Transverse colon (tissue), 4 donors: Measurements from ENCODE around the gene RHBDD3. TPM values are rescaled to one million over a fixed set of nuclear protein-coding genes. Genes with fewer than 3 reads are reported as not detected.

ENCODE experiments used
- DNase-seq: peaks from one replicate; pipeline ENCODE4 v3.0.0-alpha.2; 2019
- H3K27ac ChIP-seq, 4 donors: fragments of 200-600 bp; sonication (generic); 2 replicates each; pipeline ENCODE4 v1.5.1; 2016 to 2018; ENCODE audit warnings: inconsistent platforms in 4 of 4
- H3K27me3 ChIP-seq: fragments of 200-600 bp; sonication (generic); 2 replicates; pipeline ENCODE4 v1.5.1; 2017; ENCODE audit warnings: inconsistent platforms
- H3K36me3 ChIP-seq, 4 donors: fragments of 200-600 bp; sonication (generic); 2 replicates each; pipeline ENCODE4 v1.5.1; 2017 to 2019; ENCODE audit warnings: inconsistent platforms in 4 of 4
- H3K4me1 ChIP-seq, 4 donors: fragments of 200-600 bp; sonication (generic); 2 replicates each; pipeline ENCODE4 v1.5.1; 2017 to 2020; ENCODE audit warnings: inconsistent platforms in 4 of 4
- H3K4me3 ChIP-seq, 4 donors: fragments of 200-600 bp; sonication (generic); 1 replicate in 1 of 4; 2 replicates in 3 of 4; pipeline versions ENCODE4 v1.5.1 to v1.6.1; 2017 to 2019; ENCODE audit warnings: inconsistent platforms in 4 of 4
- H3K9me3 ChIP-seq, 2 donors: fragments of 200-600 bp; sonication (generic); 2 replicates each; pipeline ENCODE4 v1.5.1; 2017 to 2019; ENCODE audit warnings: inconsistent platforms in 2 of 2
- CTCF ChIP-seq, 5 experiments: fragments of 200-600 bp in 3 of 5; fragments of 450-650 bp in 2 of 5; sonication (generic) in 3 of 5; IDR thresholded peaks; 1 replicate in 2 of 5; 2 replicates in 3 of 5; pipeline ENCODE4 v1.5.1; 2016 to 2017; ENCODE audit warnings: antibody characterized with exemption in 5 of 5, inconsistent platforms in 3 of 5, mild to moderate bottlenecking in 2 of 5, moderate library complexity in 1 of 5
- EP300 ChIP-seq: sonication (generic); formaldehyde crosslinking; IDR thresholded peaks from one replicate; pipeline ENCODE4 v1.6.1; 2017; ENCODE audit warnings: antibody characterized with exemption, low read depth
- POLR2A ChIP-seq: fragments of 450-650 bp; IDR thresholded peaks from one replicate; pipeline ENCODE4 v1.6.1; 2016; ENCODE audit warnings: antibody characterized with exemption, mild to moderate bottlenecking, moderate library complexity
- POLR2AphosphoS5 ChIP-seq, 3 donors: sonication (generic); formaldehyde crosslinking; IDR thresholded peaks; one replicate each; pipeline ENCODE4 v1.6.1; 2016; ENCODE audit warnings: antibody characterized with exemption in 3 of 3
- WGBS, 2 donors: methylation state at CpG; one replicate each; pipeline ENCODE4 v1.1.5; 2018; ENCODE audit warnings: low coverage in 1 of 2; 5-methylcytosine and 5-hydroxymethylcytosine counted together
- in situ Hi-C, 4 donors: fragments of 200-750 bp; cut with MboI; loops; one replicate each; pipeline versions ENCODE4 v1.15.0 to v1.15.1; 2017; ENCODE audit warnings: low sequenced_read_pairs in 3 of 4, low pct_ligation_motif_present in 1 of 4, low pct_unique_long_range_greater_than_20kb in 1 of 4
- intact Hi-C: fragments of 100-400 bp; cut with DNase I; formaldehyde crosslinking; loops from one replicate; pipeline ENCODE4 v1.15.1; 2023; ENCODE audit warnings: low total_unique reads
- total RNA-seq, 4 donors: library from RNA; depleted of rRNA; stranded (reverse); fragments of >200 nt; gene quantifications; one replicate each; pipeline ENCODE4 v1.1.0, GENCODE V29; 2016

Gene RHBDD3
- total RNA-seq, 4 donors from 2014 or later = 20.9 to 131 (median 31.5) TPM

- Histone ChIP-seq H3K36me3 (peaks cover 0 to 96% (median 43%) of the 10 kb centered on the region in 4 donors), H3K9me3 (no peaks in the 10 kb centered on the region), H3K27me3 (no peaks in the 10 kb centered on the region), H3K4me3 (no peak overlapping the region), H3K4me1 (peaks cover 0 to 4% (median 0%) of the 10 kb centered on the region in 4 donors), H3K27ac (no peak overlapping the region)
- DNase-seq = no peak
- intact Hi-C loops (no loop called here), in situ Hi-C loops (loop anchor here in 1 of 4 donors (25.0 kb wide), 1 partner anchor 97 kb away; the partner anchor contains the start of gene AP1B1)
- WGBS, 2 donors = 63 to 70% methylated on average over 3 to 5 of the region's 5 CpGs
- TF ChIP-seq EP300 (no peak), POLR2AphosphoS5 (IDR thresholded peaks at IDR 0.05) (no peak), CTCF (IDR thresholded peaks at IDR 0.05) (no peak), POLR2A (no peak)
Measured at GRCh38 chr22:29290061-29290460, 22.3 kb upstream of the RHBDD3 start.

- in situ Hi-C loops = loop anchor here in 1 of 4 donors (25.0 kb wide), 1 partner anchor 98 kb away; the partner anchor contains the start of gene AP1B1
- H3K4me1 ChIP-seq = peaks cover 0 to 4% (median 0%) of the 10 kb centered on the region in 4 donors
- 25 to 36% methylated on average over 2 of the region's 2 CpGs for WGBS, 2 donors
Measured at GRCh38 chr22:29288837-29289236, 21.1 kb upstream of the RHBDD3 start.

GRCh38 chr22:29284196-29284595, 16.4 kb upstream of the RHBDD3 start:
- no peaks in the 10 kb centered on the region for H3K4me1 ChIP-seq
- intact Hi-C loops = no loop called here
- TF ChIP-seq POLR2AphosphoS5 (IDR thresholded peaks at IDR 0.05) (no peak), CTCF (IDR thresholded peaks at IDR 0.05) (no peak), POLR2A (no peak), EP300 (no peak)
- no peaks in the 10 kb centered on the region for H3K27me3 ChIP-seq
- H3K4me3 ChIP-seq = no peak overlapping the region
- peaks cover 0 to 89% (median 42%) of the 10 kb centered on the region in 4 donors for H3K36me3 ChIP-seq
- no peak for DNase-seq
- H3K9me3 ChIP-seq = no peaks in the 10 kb centered on the region
- in situ Hi-C loops = loop anchor here in 1 of 4 donors (25.0 kb wide), 1 partner anchor 103 kb away; the partner anchor contains the start of gene AP1B1
- WGBS, 2 donors = 90% methylated on average over 3 of the region's 3 CpGs; no CpG with 5 or more reads in 1 of the 2 donors
- no peak overlapping the region for H3K27ac ChIP-seq

More at GRCh38 chr22:29288837-29289236, 21.1 kb upstream of the RHBDD3 start:
- H3K27ac ChIP-seq = no peak overlapping the region
- no peak for DNase-seq
- H3K9me3 ChIP-seq = no peaks in the 10 kb centered on the region
- peaks cover 0 to 96% (median 41%) of the 10 kb centered on the region in 4 donors for H3K36me3 ChIP-seq
- no peaks in the 10 kb centered on the region for H3K27me3 ChIP-seq
- intact Hi-C loops = no loop called here
- TF ChIP-seq CTCF (IDR thresholded peaks at IDR 0.05) (no peak), POLR2A (no peak), EP300 (no peak), POLR2AphosphoS5 (IDR thresholded peaks at IDR 0.05) (no peak)
- H3K4me3 ChIP-seq = no peak overlapping the region

GRCh38 chr22:29277927-29278326, 10.1 kb upstream of the RHBDD3 start:
- H3K4me1 ChIP-seq = peaks cover 13 to 49% (median 23%) of the 10 kb centered on the region in 4 donors
- H3K9me3 ChIP-seq = no peaks in the 10 kb centered on the region
- H3K4me3 ChIP-seq = no peak overlapping the region
- DNase-seq = no peak
- H3K27me3 ChIP-seq = no peaks in the 10 kb centered on the region
- no peak for TF ChIP-seq CTCF (IDR thresholded peaks at IDR 0.05)
- no peak for TF ChIP-seq POLR2AphosphoS5 (IDR thresholded peaks at IDR 0.05)
- TF ChIP-seq POLR2A = no peak
- no peak for TF ChIP-seq EP300
- in situ Hi-C loops (loop anchor here in 1 of 4 donors (25.0 kb wide), 1 partner anchor 109 kb away; the partner anchor contains the start of gene AP1B1), intact Hi-C loops (no loop called here)
- 95% methylated on average over 1 of the region's 1 CpG; no CpG with 5 or more reads in 1 of the 2 donors for WGBS, 2 donors
- peaks cover 0 to 76% (median 26%) of the 10 kb centered on the region in 4 donors for H3K36me3 ChIP-seq
- H3K27ac ChIP-seq = no peak overlapping the region
